ENCODE data around the gene PLEKHA7. TPM values are rescaled to one million over a fixed set of nuclear protein-coding genes. Genes with fewer than 3 reads are reported as not detected.

Gene PLEKHA7
- total and polyA plus RNA-seq, 2 of the 13 experiments (the other 11 are each of a cell fraction or from before 2014, with no cell fraction given) = 17.5 to 18.7 TPM

DNA sequence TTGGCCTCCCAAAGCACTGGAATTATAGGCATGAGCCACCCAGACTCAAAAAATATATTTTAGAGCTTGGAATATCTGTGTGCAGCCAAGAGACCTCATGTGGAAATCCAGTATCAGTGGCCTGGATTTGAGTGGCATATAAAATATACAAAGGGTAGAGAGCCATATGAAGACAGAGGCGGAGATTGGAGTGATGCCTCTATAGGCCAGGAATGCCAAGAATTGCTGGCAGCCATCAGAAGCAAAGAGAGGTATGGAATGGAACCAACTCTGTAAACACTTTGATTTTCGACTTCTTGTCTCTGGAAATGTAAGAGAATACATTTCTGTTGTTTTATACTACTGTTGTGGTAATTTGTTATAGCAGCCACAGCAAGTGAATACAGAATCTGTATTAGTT is 123.0 kb downstream of the PLEKHA7 start (continued):
- TF ChIP-seq, protein P1, sequence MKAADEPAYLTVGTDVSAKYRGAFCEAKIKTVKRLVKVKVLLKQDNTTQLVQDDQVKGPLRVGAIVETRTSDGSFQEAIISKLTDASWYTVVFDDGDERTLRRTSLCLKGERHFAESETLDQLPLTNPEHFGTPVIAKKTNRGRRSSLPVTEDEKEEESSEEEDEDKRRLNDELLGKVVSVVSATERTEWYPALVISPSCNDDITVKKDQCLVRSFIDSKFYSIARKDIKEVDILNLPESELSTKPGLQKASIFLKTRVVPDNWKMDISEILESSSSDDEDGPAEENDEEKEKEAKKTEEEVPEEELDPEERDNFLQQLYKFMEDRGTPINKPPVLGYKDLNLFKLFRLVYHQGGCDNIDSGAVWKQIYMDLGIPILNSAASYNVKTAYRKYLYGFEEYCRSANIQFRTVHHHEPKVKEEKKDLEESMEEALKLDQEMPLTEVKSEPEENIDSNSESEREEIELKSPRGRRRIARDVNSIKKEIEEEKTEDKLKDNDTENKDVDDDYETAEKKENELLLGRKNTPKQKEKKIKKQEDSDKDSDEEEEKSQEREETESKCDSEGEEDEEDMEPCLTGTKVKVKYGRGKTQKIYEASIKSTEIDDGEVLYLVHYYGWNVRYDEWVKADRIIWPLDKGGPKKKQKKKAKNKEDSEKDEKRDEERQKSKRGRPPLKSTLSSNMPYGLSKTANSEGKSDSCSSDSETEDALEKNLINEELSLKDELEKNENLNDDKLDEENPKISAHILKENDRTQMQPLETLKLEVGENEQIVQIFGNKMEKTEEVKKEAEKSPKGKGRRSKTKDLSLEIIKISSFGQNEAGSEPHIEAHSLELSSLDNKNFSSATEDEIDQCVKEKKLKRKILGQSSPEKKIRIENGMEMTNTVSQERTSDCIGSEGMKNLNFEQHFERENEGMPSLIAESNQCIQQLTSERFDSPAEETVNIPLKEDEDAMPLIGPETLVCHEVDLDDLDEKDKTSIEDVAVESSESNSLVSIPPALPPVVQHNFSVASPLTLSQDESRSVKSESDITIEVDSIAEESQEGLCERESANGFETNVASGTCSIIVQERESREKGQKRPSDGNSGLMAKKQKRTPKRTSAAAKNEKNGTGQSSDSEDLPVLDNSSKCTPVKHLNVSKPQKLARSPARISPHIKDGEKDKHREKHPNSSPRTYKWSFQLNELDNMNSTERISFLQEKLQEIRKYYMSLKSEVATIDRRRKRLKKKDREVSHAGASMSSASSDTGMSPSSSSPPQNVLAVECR (CRISPR knock-in tag; IDR thresholded peaks at IDR 0.05; ENCODE audit: borderline replicate concordance) = no peak
- TF ChIP-seq, protein P2, sequence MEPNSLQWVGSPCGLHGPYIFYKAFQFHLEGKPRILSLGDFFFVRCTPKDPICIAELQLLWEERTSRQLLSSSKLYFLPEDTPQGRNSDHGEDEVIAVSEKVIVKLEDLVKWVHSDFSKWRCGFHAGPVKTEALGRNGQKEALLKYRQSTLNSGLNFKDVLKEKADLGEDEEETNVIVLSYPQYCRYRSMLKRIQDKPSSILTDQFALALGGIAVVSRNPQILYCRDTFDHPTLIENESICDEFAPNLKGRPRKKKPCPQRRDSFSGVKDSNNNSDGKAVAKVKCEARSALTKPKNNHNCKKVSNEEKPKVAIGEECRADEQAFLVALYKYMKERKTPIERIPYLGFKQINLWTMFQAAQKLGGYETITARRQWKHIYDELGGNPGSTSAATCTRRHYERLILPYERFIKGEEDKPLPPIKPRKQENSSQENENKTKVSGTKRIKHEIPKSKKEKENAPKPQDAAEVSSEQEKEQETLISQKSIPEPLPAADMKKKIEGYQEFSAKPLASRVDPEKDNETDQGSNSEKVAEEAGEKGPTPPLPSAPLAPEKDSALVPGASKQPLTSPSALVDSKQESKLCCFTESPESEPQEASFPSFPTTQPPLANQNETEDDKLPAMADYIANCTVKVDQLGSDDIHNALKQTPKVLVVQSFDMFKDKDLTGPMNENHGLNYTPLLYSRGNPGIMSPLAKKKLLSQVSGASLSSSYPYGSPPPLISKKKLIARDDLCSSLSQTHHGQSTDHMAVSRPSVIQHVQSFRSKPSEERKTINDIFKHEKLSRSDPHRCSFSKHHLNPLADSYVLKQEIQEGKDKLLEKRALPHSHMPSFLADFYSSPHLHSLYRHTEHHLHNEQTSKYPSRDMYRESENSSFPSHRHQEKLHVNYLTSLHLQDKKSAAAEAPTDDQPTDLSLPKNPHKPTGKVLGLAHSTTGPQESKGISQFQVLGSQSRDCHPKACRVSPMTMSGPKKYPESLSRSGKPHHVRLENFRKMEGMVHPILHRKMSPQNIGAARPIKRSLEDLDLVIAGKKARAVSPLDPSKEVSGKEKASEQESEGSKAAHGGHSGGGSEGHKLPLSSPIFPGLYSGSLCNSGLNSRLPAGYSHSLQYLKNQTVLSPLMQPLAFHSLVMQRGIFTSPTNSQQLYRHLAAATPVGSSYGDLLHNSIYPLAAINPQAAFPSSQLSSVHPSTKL (CRISPR knock-in tag; IDR thresholded peaks at IDR 0.05) = no peak
- no peak for TF ChIP-seq CCAR2 (optimal IDR thresholded peaks at IDR 0.05; ENCODE audit: low read depth, low read length)

DNA sequence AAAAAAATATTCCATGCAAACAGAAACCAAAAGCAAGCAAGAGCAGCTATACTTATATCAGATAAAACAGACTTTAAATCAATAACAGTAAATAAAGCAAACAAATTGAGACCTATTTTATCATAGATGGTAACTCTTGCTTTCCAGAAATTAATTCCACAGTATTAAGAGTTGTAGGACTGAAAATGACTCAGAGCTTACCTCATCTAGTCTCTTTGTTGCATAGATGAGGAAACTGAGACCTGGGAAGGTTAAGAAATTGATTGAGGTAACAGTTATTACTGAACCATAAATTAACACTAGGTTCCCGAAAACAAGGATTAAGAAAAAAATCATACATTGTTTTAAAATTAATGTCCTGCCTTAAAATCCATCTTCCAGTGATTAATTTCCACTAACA is 123.8 kb downstream of the PLEKHA7 start:
- no peak overlapping the region for H3K27ac ChIP-seq (ENCODE audit: extremely low read length, insufficient read depth, low read length)
- TF ChIP-seq HNRNPUL1 (IDR thresholded peaks at IDR 0.05; ENCODE audit: low read depth, low read length) (no peak), GATA4 (IDR thresholded peaks at IDR 0.05; ENCODE audit: borderline replicate concordance, low read depth) (no peak)
- TF ChIP-seq, protein P3, sequence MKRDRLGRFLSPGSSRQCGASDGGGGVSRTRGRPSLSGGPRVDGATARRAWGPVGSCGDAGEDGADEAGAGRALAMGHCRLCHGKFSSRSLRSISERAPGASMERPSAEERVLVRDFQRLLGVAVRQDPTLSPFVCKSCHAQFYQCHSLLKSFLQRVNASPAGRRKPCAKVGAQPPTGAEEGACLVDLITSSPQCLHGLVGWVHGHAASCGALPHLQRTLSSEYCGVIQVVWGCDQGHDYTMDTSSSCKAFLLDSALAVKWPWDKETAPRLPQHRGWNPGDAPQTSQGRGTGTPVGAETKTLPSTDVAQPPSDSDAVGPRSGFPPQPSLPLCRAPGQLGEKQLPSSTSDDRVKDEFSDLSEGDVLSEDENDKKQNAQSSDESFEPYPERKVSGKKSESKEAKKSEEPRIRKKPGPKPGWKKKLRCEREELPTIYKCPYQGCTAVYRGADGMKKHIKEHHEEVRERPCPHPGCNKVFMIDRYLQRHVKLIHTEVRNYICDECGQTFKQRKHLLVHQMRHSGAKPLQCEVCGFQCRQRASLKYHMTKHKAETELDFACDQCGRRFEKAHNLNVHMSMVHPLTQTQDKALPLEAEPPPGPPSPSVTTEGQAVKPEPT (CRISPR knock-in tag; IDR thresholded peaks at IDR 0.05; ENCODE audit: low read depth) = no peak
- TF ChIP-seq, protein P4, sequence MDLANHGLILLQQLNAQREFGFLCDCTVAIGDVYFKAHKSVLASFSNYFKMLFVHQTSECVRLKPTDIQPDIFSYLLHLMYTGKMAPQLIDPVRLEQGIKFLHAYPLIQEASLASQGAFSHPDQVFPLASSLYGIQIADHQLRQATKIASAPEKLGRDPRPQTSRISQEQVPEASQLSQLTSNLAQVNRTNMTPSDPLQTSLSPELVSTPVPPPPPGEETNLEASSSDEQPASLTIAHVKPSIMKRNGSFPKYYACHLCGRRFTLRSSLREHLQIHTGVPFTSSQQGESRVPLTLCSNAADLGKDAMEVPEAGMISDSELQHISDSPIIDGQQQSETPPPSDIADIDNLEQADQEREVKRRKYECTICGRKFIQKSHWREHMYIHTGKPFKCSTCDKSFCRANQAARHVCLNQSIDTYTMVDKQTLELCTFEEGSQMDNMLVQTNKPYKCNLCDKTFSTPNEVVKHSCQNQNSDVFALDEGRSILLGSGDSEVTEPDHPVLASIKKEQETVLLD (CRISPR knock-in tag; IDR thresholded peaks at IDR 0.05; ENCODE audit: low read depth) = no peak
- TF ChIP-seq, protein P5, sequence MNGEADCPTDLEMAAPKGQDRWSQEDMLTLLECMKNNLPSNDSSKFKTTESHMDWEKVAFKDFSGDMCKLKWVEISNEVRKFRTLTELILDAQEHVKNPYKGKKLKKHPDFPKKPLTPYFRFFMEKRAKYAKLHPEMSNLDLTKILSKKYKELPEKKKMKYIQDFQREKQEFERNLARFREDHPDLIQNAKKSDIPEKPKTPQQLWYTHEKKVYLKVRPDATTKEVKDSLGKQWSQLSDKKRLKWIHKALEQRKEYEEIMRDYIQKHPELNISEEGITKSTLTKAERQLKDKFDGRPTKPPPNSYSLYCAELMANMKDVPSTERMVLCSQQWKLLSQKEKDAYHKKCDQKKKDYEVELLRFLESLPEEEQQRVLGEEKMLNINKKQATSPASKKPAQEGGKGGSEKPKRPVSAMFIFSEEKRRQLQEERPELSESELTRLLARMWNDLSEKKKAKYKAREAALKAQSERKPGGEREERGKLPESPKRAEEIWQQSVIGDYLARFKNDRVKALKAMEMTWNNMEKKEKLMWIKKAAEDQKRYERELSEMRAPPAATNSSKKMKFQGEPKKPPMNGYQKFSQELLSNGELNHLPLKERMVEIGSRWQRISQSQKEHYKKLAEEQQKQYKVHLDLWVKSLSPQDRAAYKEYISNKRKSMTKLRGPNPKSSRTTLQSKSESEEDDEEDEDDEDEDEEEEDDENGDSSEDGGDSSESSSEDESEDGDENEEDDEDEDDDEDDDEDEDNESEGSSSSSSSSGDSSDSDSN (CRISPR knock-in tag; IDR thresholded peaks at IDR 0.05) = no peak

More for the DNA sequence above, 123.8 kb downstream of the PLEKHA7 start:
- no TSS peak for BruUV-seq (replicated peaks)
- in situ Hi-C loops (cut with HindIII; ENCODE audit: extremely low pct_ligation_motif_present, low pct_unique_long_range_greater_than_20kb) = no loop called here
- H3K27me3 ChIP-seq (ENCODE audit: control insufficient read depth in 1 of 2, insufficient read depth in 2 of 2, low read length in 2 of 2) = no peaks in the 10 kb centered on the region
- no peak for ATAC-seq
- WGBS (ENCODE audit: low lambda C conversion rate) = 95% methylated on average over 1 of the region's 1 CpG
- CTCF ChIA-PET (ENCODE audit: low intra/inter-chr PET ratio, low total read pairs) = no interaction called here
- no peaks in the 10 kb centered on the region for H3K36me3 ChIP-seq (replicated peaks in 1 of 2; ENCODE audit: control insufficient read depth in 1 of 2, insufficient read depth in 2 of 2, low read length in 2 of 2)
- no peak for FAIRE-seq
- peaks cover 13% of the 10 kb centered on the region for H3K9me3 ChIP-seq (ENCODE audit: low read length)
- H3K9ac ChIP-seq (ENCODE audit: insufficient read depth, low read depth, low read length) = no peak overlapping the region
- no peaks in the 10 kb centered on the region for H3K79me2 ChIP-seq (ENCODE audit: insufficient read depth, low read length)
- no peak for DNase-seq (ENCODE audit: low spot score)
- 0 out of 2 replicates have a peak, but pooled peaks cover 6% of the 10 kb centered on the region for H3K4me1 ChIP-seq (ENCODE audit: insufficient read depth, low read length)
- POLR2A ChIA-PET = no interaction called here
- H3K4me2 ChIP-seq (ENCODE audit: low read depth, low read length) = no peak overlapping the region
- no peak overlapping the region for H3K4me3 ChIP-seq (replicated peaks in 1 of 3; ENCODE audit: insufficient read depth in 1 of 3, low read depth in 2 of 3, low read length in 3 of 3)
- no peak overlapping the region for H2AFZ ChIP-seq (ENCODE audit: low read length)
- H4K20me1 ChIP-seq (ENCODE audit: insufficient read depth, low read length) = no peaks in the 10 kb centered on the region
- intact Hi-C loops (cut with micrococcal nuclease; ENCODE audit: unreplicated experiment) = no loop called here
